DND-41 (cell line): ENCODE results near the gene CASKIN2.

Source experiments
- ATAC-seq: fragments of 200-7000 bp; cut with Tn5 transposase; 3 replicates; pipeline ENCODE4 v1.9.1; 2021; ENCODE audit warnings: low read depth; ENCODE audit not compliant: insufficient read depth
- DNase-seq: peaks from one replicate; pipeline ENCODE4 v3.0.0-alpha.2; 2020
- H2AFZ ChIP-seq: 2 replicates; pipeline ENCODE4 v1.6.0; 2012; ENCODE audit warnings: low read depth, low read length
- H3K27ac ChIP-seq: 2 replicates; pipeline ENCODE4 v1.5.1; 2012; ENCODE audit warnings: low read length, inconsistent platforms
- H3K27me3 ChIP-seq: fragments of 200-600 bp; sonication (generic); 2 replicates; pipeline ENCODE4 v1.6.0; 2012; ENCODE audit warnings: low read length, mild to moderate bottlenecking, inconsistent platforms; ENCODE audit not compliant: insufficient read depth, poor library complexity
- H3K36me3 ChIP-seq: 2 replicates; pipeline ENCODE4 v1.5.1; 2012; ENCODE audit warnings: low read length, inconsistent platforms; ENCODE audit not compliant: insufficient read depth
- H3K4me1 ChIP-seq: 2 replicates; pipeline ENCODE4 v1.5.1; 2012; ENCODE audit warnings: mild to moderate bottlenecking, low read length; ENCODE audit not compliant: insufficient read depth
- H3K4me2 ChIP-seq: 2 replicates; pipeline ENCODE4 v1.6.0; 2012; ENCODE audit warnings: mild to moderate bottlenecking, moderate library complexity, low read length, inconsistent platforms; ENCODE audit not compliant: insufficient read depth
- H3K4me3 ChIP-seq, 2 experiments: fragments of 200-600 bp in 1 of 2; shearing (Covaris generic) in 1 of 2; 2 replicates each; pipeline ENCODE4 v1.5.1; 2012 to 2016; ENCODE audit warnings: inconsistent platforms in 2 of 2, low read length in 2 of 2, mild to moderate bottlenecking in 2 of 2, low read depth in 1 of 2, moderate library complexity in 1 of 2
- H3K79me2 ChIP-seq: 2 replicates; pipeline ENCODE4 v1.6.0; 2012; ENCODE audit warnings: low read length, inconsistent platforms; ENCODE audit not compliant: insufficient read depth
- H3K9ac ChIP-seq: 2 replicates; pipeline ENCODE4 v1.6.0; 2012; ENCODE audit warnings: low read depth, mild to moderate bottlenecking, inconsistent platforms, low read length, moderate library complexity
- H3K9me3 ChIP-seq: 2 replicates; pipeline ENCODE4 v1.5.1; 2012; ENCODE audit warnings: low read length, moderate library complexity, mild to moderate bottlenecking, inconsistent platforms; ENCODE audit not compliant: insufficient read depth, severe bottlenecking
- H4K20me1 ChIP-seq: 2 replicates; pipeline ENCODE4 v1.6.0; 2012; ENCODE audit warnings: low read length; ENCODE audit not compliant: insufficient read depth
- CTCF ChIP-seq: IDR thresholded peaks from 2 replicates; pipeline ENCODE4 v1.5.1; 2012; ENCODE audit warnings: borderline replicate concordance, low read length, moderate library complexity, mild to moderate bottlenecking; ENCODE audit not compliant: poor library complexity, severe bottlenecking; ENCODE audit errors: extremely low read depth
- EZH2 ChIP-seq: IDR thresholded peaks from 3 replicates; pipeline ENCODE4 v1.6.1; 2012; ENCODE audit warnings: borderline replicate concordance, low read depth, mild to moderate bottlenecking, moderate library complexity, low read length, inconsistent platforms; ENCODE audit not compliant: severe bottlenecking

The CASKIN2 gene

GRCh38 chr17:75505640-75506039 lies 9.7 kb downstream of the CASKIN2 start:
- Histone ChIP-seq H3K27ac (no peak overlapping the region), H3K79me2 (0 out of 2 replicates have a peak, but pooled peaks cover 2% of the 10 kb centered on the region), H3K9ac (no peak overlapping the region), H3K4me2 (no peak overlapping the region), H3K27me3 (no peaks in the 10 kb centered on the region), H3K9me3 (no peaks in the 10 kb centered on the region), H4K20me1 (peaks cover 27% of the 10 kb centered on the region), H3K4me3 (no peak overlapping the region), H3K36me3 (peaks cover 67% of the 10 kb centered on the region), H3K4me1 (0 out of 2 replicates have a peak, but pooled peaks cover 2% of the 10 kb centered on the region), H2AFZ (no peak overlapping the region)
- DNase-seq (no peak), ATAC-seq (no peak)
- TF ChIP-seq CTCF: no peak
- TF ChIP-seq EZH2: no peak

GRCh38 chr17:75505152-75505409 lies 10.3 kb downstream of the CASKIN2 start:
- Histone ChIP-seq H3K9me3 (no peaks in the 10 kb centered on the region), H3K4me2 (no peak overlapping the region), H3K4me1 (0 out of 2 replicates have a peak, but pooled peaks cover under 1% of the 10 kb centered on the region), H3K79me2 (0 out of 2 replicates have a peak, but pooled peaks cover 2% of the 10 kb centered on the region), H3K27me3 (no peaks in the 10 kb centered on the region), H3K9ac (no peak overlapping the region), H3K27ac (no peak overlapping the region), H3K4me3 (no peak overlapping the region), H4K20me1 (peaks cover 24% of the 10 kb centered on the region), H3K36me3 (peaks cover 72% of the 10 kb centered on the region), H2AFZ (no peak overlapping the region)
- DNase-seq (no peak), ATAC-seq (no peak)
- TF ChIP-seq CTCF (no peak), EZH2 (no peak)

- 0 out of 2 replicates have a peak, but pooled peaks cover 2% of the 10 kb centered on the region for H3K79me2 ChIP-seq
- DNase-seq (no peak), ATAC-seq (0 out of 3 replicates have a peak, but pooled peaks have one; percentile 18)
- no peak overlapping the region for H3K9ac ChIP-seq
- H4K20me1 ChIP-seq: peaks cover 19% of the 10 kb centered on the region
- H3K4me2 ChIP-seq: no peak overlapping the region
- no peak overlapping the region for H2AFZ ChIP-seq
- TF ChIP-seq CTCF (peak; percentile 66), EZH2 (no peak)
- H3K9me3 ChIP-seq: no peaks in the 10 kb centered on the region
- H3K36me3 ChIP-seq: peaks cover 73% of the 10 kb centered on the region
- H3K4me3 ChIP-seq: no peak overlapping the region
- no peaks in the 10 kb centered on the region for H3K4me1 ChIP-seq
- no peaks in the 10 kb centered on the region for H3K27me3 ChIP-seq
- no peak overlapping the region for H3K27ac ChIP-seq
Measured at GRCh38 chr17:75504347-75505151, 10.8 kb downstream of the CASKIN2 start.
